PFSK-1 (cell line): ENCODE results near the gene TBX1.

Experiments
- FOXP2 ChIP-seq: optimal IDR thresholded peaks from 2 replicates; pipeline ENCODE3; 2011; ENCODE audit warnings: borderline replicate concordance, control low read depth, inconsistent platforms; ENCODE audit not compliant: insufficient read depth; ENCODE audit errors: extremely low read length, extremely low read depth
- POLR2AphosphoS5 ChIP-seq: IDR thresholded peaks from 2 replicates; pipeline ENCODE4 v1.6.1; 2012; ENCODE audit warnings: low read depth, mild to moderate bottlenecking, control low read depth, low read length, moderate library complexity
- SIN3A ChIP-seq: IDR thresholded peaks from 2 replicates; pipeline ENCODE4 v1.6.1; 2012; ENCODE audit warnings: mild to moderate bottlenecking, low read length, moderate library complexity, borderline replicate concordance; ENCODE audit not compliant: insufficient read depth
- TAF1 ChIP-seq: IDR thresholded peaks from 2 replicates; pipeline ENCODE4 v1.6.1; 2012; ENCODE audit warnings: low read length, control low read depth, borderline replicate concordance; ENCODE audit not compliant: insufficient read depth
- TF ChIP-seq, protein P1 (sequence below), 2 experiments: IDR thresholded peaks; 2 replicates each; pipeline versions ENCODE4 v1.6.1 to v1.8.0; 2011 to 2012; ENCODE audit warnings: low read depth in 2 of 2, low read length in 2 of 2, control low read depth in 1 of 2, inconsistent platforms in 1 of 2, mild to moderate bottlenecking in 1 of 2, moderate library complexity in 1 of 2; ENCODE audit not compliant: insufficient read depth in 1 of 2

TBX1 gene

DNA sequence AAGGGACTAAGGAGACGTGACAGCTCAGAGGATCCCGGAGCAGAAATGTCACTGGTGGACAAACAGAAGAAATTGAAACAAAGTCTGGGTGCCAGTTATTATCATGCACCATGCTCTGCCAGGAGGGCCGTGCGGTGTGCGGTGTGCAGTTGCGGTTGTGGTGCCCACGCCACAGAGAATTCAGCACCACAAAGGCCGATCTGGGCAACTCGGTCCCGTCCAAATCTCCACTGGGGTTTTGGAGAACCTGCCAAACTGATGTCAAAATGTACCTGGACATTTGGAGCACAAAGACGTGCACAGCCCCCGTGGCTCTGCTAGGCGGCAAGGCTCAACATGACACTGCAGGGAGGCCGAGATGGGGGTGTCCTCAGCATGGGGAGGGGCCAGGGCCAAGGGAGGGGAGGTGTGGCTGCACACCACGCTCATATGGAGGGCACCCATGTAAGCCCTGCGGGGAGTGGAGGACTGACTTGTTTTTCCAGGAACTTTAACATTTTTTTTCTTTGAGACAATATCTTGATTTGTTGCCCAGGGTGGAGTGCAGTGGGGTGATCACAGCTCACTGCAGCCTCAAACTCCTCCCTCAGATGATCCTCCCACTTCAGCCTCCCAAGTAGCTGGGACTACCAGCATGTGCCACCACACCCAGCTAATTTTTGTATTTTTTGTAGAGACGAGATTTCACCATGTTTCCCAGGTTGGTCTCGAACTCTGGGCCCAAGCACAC, 54.7 kb downstream of the TBX1 start:
- TF ChIP-seq, protein P1, sequence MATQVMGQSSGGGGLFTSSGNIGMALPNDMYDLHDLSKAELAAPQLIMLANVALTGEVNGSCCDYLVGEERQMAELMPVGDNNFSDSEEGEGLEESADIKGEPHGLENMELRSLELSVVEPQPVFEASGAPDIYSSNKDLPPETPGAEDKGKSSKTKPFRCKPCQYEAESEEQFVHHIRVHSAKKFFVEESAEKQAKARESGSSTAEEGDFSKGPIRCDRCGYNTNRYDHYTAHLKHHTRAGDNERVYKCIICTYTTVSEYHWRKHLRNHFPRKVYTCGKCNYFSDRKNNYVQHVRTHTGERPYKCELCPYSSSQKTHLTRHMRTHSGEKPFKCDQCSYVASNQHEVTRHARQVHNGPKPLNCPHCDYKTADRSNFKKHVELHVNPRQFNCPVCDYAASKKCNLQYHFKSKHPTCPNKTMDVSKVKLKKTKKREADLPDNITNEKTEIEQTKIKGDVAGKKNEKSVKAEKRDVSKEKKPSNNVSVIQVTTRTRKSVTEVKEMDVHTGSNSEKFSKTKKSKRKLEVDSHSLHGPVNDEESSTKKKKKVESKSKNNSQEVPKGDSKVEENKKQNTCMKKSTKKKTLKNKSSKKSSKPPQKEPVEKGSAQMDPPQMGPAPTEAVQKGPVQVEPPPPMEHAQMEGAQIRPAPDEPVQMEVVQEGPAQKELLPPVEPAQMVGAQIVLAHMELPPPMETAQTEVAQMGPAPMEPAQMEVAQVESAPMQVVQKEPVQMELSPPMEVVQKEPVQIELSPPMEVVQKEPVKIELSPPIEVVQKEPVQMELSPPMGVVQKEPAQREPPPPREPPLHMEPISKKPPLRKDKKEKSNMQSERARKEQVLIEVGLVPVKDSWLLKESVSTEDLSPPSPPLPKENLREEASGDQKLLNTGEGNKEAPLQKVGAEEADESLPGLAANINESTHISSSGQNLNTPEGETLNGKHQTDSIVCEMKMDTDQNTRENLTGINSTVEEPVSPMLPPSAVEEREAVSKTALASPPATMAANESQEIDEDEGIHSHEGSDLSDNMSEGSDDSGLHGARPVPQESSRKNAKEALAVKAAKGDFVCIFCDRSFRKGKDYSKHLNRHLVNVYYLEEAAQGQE (IDR thresholded peaks at IDR 0.05; ENCODE audit: insufficient read depth in 1 of 2, low read depth in 2 of 2, low read length in 2 of 2) = no peak
- TF ChIP-seq SIN3A (no peak), FOXP2 (no peak), POLR2AphosphoS5 (no peak), TAF1 (no peak)

DNA sequence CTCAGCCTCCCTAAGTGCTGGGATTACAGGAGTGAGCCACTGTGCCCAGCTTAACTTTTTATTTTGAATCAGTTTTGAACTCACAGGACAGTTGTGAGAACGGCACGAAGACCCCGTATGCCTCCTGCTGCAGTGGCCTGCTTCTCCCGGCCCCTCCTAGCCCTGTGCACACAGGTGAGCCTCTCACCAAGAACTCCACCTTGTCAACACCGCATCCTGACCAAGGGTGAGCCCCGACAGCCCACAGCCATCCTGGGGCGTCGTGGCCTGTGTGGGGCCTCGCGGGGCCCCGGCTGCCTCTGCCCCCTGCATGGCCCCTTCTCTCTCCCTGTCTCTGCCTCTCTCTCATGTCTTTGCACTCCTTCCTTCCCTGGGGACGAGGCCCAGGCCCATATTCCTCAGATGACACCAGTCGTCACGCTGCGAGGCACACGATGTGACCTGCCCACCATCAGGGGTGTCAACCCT, 55.3 kb downstream of the TBX1 start:
- TF ChIP-seq TAF1 = no peak
- TF ChIP-seq POLR2AphosphoS5 = no peak
- no peak for TF ChIP-seq SIN3A
- TF ChIP-seq FOXP2 = no peak
- TF ChIP-seq, protein P1 (IDR thresholded peaks at IDR 0.05; ENCODE audit: insufficient read depth in 1 of 2, low read depth in 2 of 2, low read length in 2 of 2) = no peak

DNA sequence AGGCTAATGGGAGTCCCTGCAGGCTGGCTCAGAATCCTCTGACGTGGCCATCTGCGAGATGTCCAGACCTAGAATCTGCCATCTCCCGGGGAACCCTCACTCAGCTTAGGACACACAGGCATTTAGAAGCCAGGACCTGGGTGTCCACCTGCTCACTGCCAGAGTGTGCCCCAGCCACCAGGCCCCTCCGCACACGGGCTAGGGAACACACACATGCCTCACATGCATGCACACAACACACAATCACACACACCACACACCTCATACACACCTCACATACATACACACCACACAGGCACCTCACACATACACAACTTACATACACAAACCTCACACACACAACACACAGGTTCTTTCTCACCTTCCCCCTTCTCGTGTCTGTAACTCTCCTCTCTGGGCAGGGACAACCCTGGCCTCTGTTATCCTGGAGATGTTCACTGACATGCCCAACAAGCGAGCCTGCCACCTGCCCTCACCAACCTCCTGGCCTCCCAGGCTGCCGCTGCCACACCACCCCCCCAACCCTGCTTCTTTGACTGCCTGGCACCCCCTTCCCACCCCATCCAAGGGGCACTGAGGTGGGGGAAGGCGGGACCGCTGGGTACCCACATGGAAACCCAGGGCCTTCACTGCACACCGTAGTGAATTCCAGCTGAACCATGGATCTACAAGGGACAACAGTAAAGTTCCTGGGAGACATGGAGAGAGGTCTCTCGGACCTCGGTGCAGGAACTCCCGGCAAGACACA, 56.0 kb downstream of the TBX1 start:
- TF ChIP-seq TAF1 (no peak), FOXP2 (no peak), SIN3A (no peak), POLR2AphosphoS5 (no peak)
- TF ChIP-seq, protein P1 (IDR thresholded peaks at IDR 0.05; ENCODE audit: insufficient read depth in 1 of 2, low read depth in 2 of 2, low read length in 2 of 2) = no peak
